DOHH2 (cell line): ENCODE measurements around the gene CABLES1.

Experiments
- H3F3A ChIP-seq: fragments of 200-600 bp; sonication (generic), shearing (Covaris generic); 2 replicates; pipeline ENCODE4 v1.6.0; 2016; ENCODE audit warnings: antibody characterized with exemption, mild to moderate bottlenecking; ENCODE audit not compliant: control insufficient read depth, insufficient read depth
- H3K27ac ChIP-seq: fragments of 200-600 bp; sonication (generic); 2 replicates; pipeline ENCODE4 v1.5.1; 2014; ENCODE audit warnings: low read depth, mild to moderate bottlenecking, low read length, moderate library complexity
- H3K27me3 ChIP-seq: fragments of 200-600 bp; sonication (generic); 2 replicates; pipeline ENCODE4 v1.6.1; 2014; ENCODE audit warnings: mild to moderate bottlenecking, low read length, mixed read lengths; ENCODE audit not compliant: control insufficient read depth
- H3K36me3 ChIP-seq: fragments of 200-600 bp; sonication (generic); 2 replicates; pipeline ENCODE4 v1.6.1; 2014; ENCODE audit warnings: mild to moderate bottlenecking, low read length, moderate library complexity, mixed read lengths; ENCODE audit not compliant: control insufficient read depth
- H3K4me1 ChIP-seq: fragments of 200-600 bp; sonication (generic); 2 replicates; pipeline ENCODE4 v1.6.1; 2014; ENCODE audit warnings: mild to moderate bottlenecking, low read length, mixed read lengths; ENCODE audit not compliant: control insufficient read depth
- H3K4me2 ChIP-seq: fragments of 200-600 bp; sonication (generic); 2 replicates; pipeline ENCODE4 v1.6.0; 2014; ENCODE audit warnings: mild to moderate bottlenecking, low read length, moderate library complexity
- H3K4me3 ChIP-seq: fragments of 200-600 bp; sonication (generic); 2 replicates; pipeline ENCODE4 v1.5.1; 2014; ENCODE audit warnings: mild to moderate bottlenecking, low read length, mixed read lengths
- H3K79me2 ChIP-seq: fragments of 200-600 bp; sonication (generic); 2 replicates; pipeline ENCODE4 v1.6.1; 2014; ENCODE audit warnings: mild to moderate bottlenecking, low read length, mixed read lengths; ENCODE audit not compliant: control insufficient read depth
- H3K9me2 ChIP-seq: fragments of 200-600 bp; sonication (generic); replicated peaks from 2 replicates; pipeline ENCODE4 v1.6.1; 2014; ENCODE audit warnings: mild to moderate bottlenecking, low read length, mixed read lengths; ENCODE audit not compliant: control insufficient read depth
- H3K9me3 ChIP-seq: fragments of 200-600 bp; sonication (generic); 2 replicates; pipeline ENCODE4 v1.6.1; 2014; ENCODE audit warnings: antibody characterized with exemption, low read length, mixed read lengths; ENCODE audit not compliant: control insufficient read depth, insufficient read depth
- H4K20me1 ChIP-seq: fragments of 200-600 bp; sonication (generic); 2 replicates; pipeline ENCODE4 v1.6.0; 2014; ENCODE audit warnings: low read depth, mild to moderate bottlenecking, antibody characterized with exemption, low read length, moderate library complexity; ENCODE audit not compliant: control insufficient read depth, insufficient read depth
- CTCF ChIP-seq: fragments of 200-600 bp; sonication (generic); IDR thresholded peaks from one replicate; pipeline ENCODE4 v1.5.1; 2014; ENCODE audit warnings: antibody characterized with exemption, mild to moderate bottlenecking, low read depth, low read length; ENCODE audit not compliant: poor library complexity, severe bottlenecking
- EZH2phosphoT487 ChIP-seq: fragments of 200-600 bp; sonication (generic); IDR thresholded peaks from 2 replicates; pipeline ENCODE4 v1.6.1; 2017; ENCODE audit warnings: borderline replicate concordance, mild to moderate bottlenecking, antibody characterized with exemption, low read length, moderate library complexity, mixed read lengths

CABLES1 gene

GRCh38 chr18:23114911-23115310 lies 20.4 kb upstream of the CABLES1 start:
- H3K4me3 ChIP-seq: no peak overlapping the region
- H3K4me2 ChIP-seq: no peak overlapping the region
- H4K20me1 ChIP-seq: no peaks in the 10 kb centered on the region
- TF ChIP-seq CTCF (no peak), EZH2phosphoT487 (no peak)
- H3K36me3 ChIP-seq: no peaks in the 10 kb centered on the region
- no peaks in the 10 kb centered on the region for H3F3A ChIP-seq
- H3K27ac ChIP-seq: no peak overlapping the region
- H3K9me2 ChIP-seq: no peaks in the 10 kb centered on the region
- H3K27me3 ChIP-seq: peaks cover 22% of the 10 kb centered on the region
- no peaks in the 10 kb centered on the region for H3K79me2 ChIP-seq
- H3K4me1 ChIP-seq: peaks cover 4% of the 10 kb centered on the region
- H3K9me3 ChIP-seq: no peaks in the 10 kb centered on the region

- H3K79me2 ChIP-seq: no peaks in the 10 kb centered on the region
- H3K4me1 ChIP-seq: peaks cover 4% of the 10 kb centered on the region
- H3F3A ChIP-seq: no peaks in the 10 kb centered on the region
- TF ChIP-seq EZH2phosphoT487 (no peak), CTCF (no peak)
- no peaks in the 10 kb centered on the region for H3K9me2 ChIP-seq
- H3K4me2 ChIP-seq: no peak overlapping the region
- H3K4me3 ChIP-seq: no peak overlapping the region
- peaks cover 22% of the 10 kb centered on the region for H3K27me3 ChIP-seq
- H3K9me3 ChIP-seq: no peaks in the 10 kb centered on the region
- no peaks in the 10 kb centered on the region for H3K36me3 ChIP-seq
- H3K27ac ChIP-seq: no peak overlapping the region
- H4K20me1 ChIP-seq: no peaks in the 10 kb centered on the region
These were observed 19.6 kb upstream of the CABLES1 start for GRCh38 chr18:23115683-23116096.

DNA sequence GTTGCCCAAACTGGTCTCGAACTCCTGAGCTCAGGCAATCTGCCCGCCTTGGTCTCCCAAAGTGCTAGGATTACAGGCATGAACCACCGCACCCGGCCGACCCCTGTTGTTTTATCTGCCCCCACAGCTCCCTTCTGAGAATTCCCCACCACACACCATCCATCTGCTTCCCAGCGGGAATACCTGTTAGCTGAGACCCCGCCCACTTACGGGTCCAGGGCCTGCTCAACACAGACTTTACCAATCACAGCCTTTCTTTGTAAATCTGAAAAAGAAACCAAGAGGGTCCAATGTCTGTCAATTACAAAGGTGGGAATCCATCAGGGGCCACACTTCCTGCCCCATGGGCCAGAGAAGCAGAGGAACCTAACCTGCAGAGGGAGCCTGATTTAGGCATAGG lies 14.2 kb upstream of the CABLES1 start:
- no peak for TF ChIP-seq CTCF
- no peak for TF ChIP-seq EZH2phosphoT487
- Histone ChIP-seq H3F3A (no peaks in the 10 kb centered on the region), H4K20me1 (no peaks in the 10 kb centered on the region), H3K79me2 (no peaks in the 10 kb centered on the region), H3K9me2 (no peaks in the 10 kb centered on the region), H3K27ac (no peak overlapping the region), H3K36me3 (no peaks in the 10 kb centered on the region), H3K4me3 (no peak overlapping the region), H3K27me3 (peaks cover 14% of the 10 kb centered on the region), H3K4me2 (no peak overlapping the region), H3K9me3 (no peaks in the 10 kb centered on the region), H3K4me1 (peaks cover 4% of the 10 kb centered on the region)
